K562 (cell line): ENCODE measurements around the gene DENND2A. TPM values are rescaled to one million over a fixed set of nuclear protein-coding genes. Genes with fewer than 3 reads are reported as not detected.

Source experiments
- ARNT ChIP-seq, 2 experiments: fragments of 450-650 bp; IDR thresholded peaks; 2 replicates each; pipeline ENCODE4 v1.6.1; 2016; ENCODE audit warnings: mild to moderate bottlenecking in 1 of 2
- ATF1 ChIP-seq, 2 experiments: fragments of 450-650 bp in 1 of 2; IDR thresholded peaks; 2 replicates each; pipeline ENCODE4 v1.6.1; 2016; ENCODE audit warnings: missing compliant biosample characterization in 1 of 2, missing genetic modification characterization in 1 of 2
- CHD4 ChIP-seq: fragments of 200-600 bp; sonication (generic); IDR thresholded peaks from 3 replicates; pipeline ENCODE4 v1.6.1; 2012; ENCODE audit warnings: low read depth, mild to moderate bottlenecking, mixed read lengths, low read length, inconsistent platforms; ENCODE audit not compliant: insufficient read depth, insufficient replicate concordance, poor library complexity, severe bottlenecking
- ELK3 ChIP-seq: fragments of 450-650 bp; formaldehyde crosslinking; IDR thresholded peaks from 2 replicates; pipeline ENCODE4 v1.4.0; 2020; ENCODE audit warnings: mild to moderate bottlenecking
- ETV1 ChIP-seq: fragments of 450-650 bp; conservative IDR thresholded peaks from 2 replicates; pipeline ENCODE4 v1.6.1; 2016; ENCODE audit warnings: missing genetic modification characterization, control low read depth, low read depth, missing compliant biosample characterization
- HDAC6 ChIP-seq: IDR thresholded peaks from 2 replicates; pipeline ENCODE4 v1.6.1; 2012; ENCODE audit warnings: low read depth, mild to moderate bottlenecking, control low read depth, inconsistent platforms, low read length, moderate library complexity
- KLF10 ChIP-seq: fragments of 250-450 bp; sonication (Bioruptor Pico); IDR thresholded peaks from 2 replicates; pipeline ENCODE4 v1.6.1; 2021; ENCODE audit warnings: matching md5 sums
- MBD1 ChIP-seq: fragments of 250-450 bp; sonication (Bioruptor Pico); IDR thresholded peaks from 2 replicates; pipeline ENCODE4 v1.8.0; 2022; ENCODE audit warnings: inconsistent platforms
- MTA3 ChIP-seq: fragments of 450-650 bp; formaldehyde crosslinking; IDR thresholded peaks from 2 replicates; pipeline ENCODE4 v1.6.1; 2017; ENCODE audit warnings: mild to moderate bottlenecking, borderline replicate concordance
- RBBP5 ChIP-seq: fragments of 200-600 bp; sonication (generic); IDR thresholded peaks from 2 replicates; pipeline ENCODE4 v1.6.1; 2012; ENCODE audit warnings: borderline replicate concordance, mild to moderate bottlenecking, low read length, control low read depth, inconsistent platforms; ENCODE audit not compliant: insufficient read depth, poor library complexity, severe bottlenecking
- RBM22 ChIP-seq: fragments of 200-400 bp; formaldehyde crosslinking; IDR thresholded peaks from 2 replicates; pipeline ENCODE4 v1.6.1; 2018; ENCODE audit warnings: low read length, low read depth; ENCODE audit not compliant: poor library complexity, severe bottlenecking
- UBTF ChIP-seq, 2 experiments: IDR thresholded peaks; 2 replicates each; pipeline ENCODE4 v1.6.1; 2012; ENCODE audit warnings: improper control_type of control experiment in 2 of 2, low read depth in 2 of 2, low read length in 2 of 2, borderline replicate concordance in 1 of 2
- polyA plus RNA-seq, 8 experiments: library from polyadenylated mRNA; depleted of rRNA in 4 of 8; stranded (reverse) in 5 of 8; unstranded in 3 of 8; fragments of >200 nt; fragmentation: Nextera tagmentation in 2 of 8; fragmentation: Illumina TruSeq in 1 of 8; extraction: Ambion mirVana in 2 of 8; extraction: Trizol in 1 of 8; gene quantifications; 2 replicates each; pipeline versions ENCODE4 v1.2.1 to v1.2.3, GENCODE V29; 2011 to 2014; ENCODE audit warnings: inconsistent platforms in 1 of 8, missing spikeins in 1 of 8
- total RNA-seq, 7 experiments: library from RNA; depleted of rRNA in 6 of 7; stranded (reverse); fragments of >200 nt in 6 of 7; fragmentation: Illumina TruSeq in 2 of 7; extraction: Trizol in 2 of 7; gene quantifications; 2 replicates each; pipeline versions ENCODE4 v1.2.1 to v1.2.3, GENCODE V29; 2011 to 2021; ENCODE audit warnings: low replicate concordance in 1 of 7
- TF ChIP-seq, protein P1 (sequence below), 3 experiments: fragments of 200-800 bp in 1 of 3; sonication (Bioruptor generic) in 1 of 3; sonication (generic) in 1 of 3; formaldehyde crosslinking in 1 of 3; IDR thresholded peaks; 2 replicates each; pipeline versions ENCODE4 v1.6.1 to v1.8.0; 2016 to 2022; ENCODE audit warnings: mild to moderate bottlenecking in 2 of 3, missing compliant biosample characterization in 2 of 3, missing genetic modification characterization in 2 of 3, missing genetic modification reagents in 1 of 3
- TF ChIP-seq, protein P2 (sequence below), 2 experiments: fragments of 450-650 bp; conservative IDR thresholded peaks; 2 replicates each; pipeline ENCODE4 v1.6.1; 2017; ENCODE audit warnings: mild to moderate bottlenecking in 2 of 2, moderate library complexity in 2 of 2
- TF ChIP-seq, protein P3 (sequence below): conservative IDR thresholded peaks from 2 replicates; pipeline ENCODE4 v1.6.1; 2011; ENCODE audit warnings: low read depth, mild to moderate bottlenecking, low read length; ENCODE audit not compliant: control insufficient read depth

DENND2A gene
- total and polyA plus RNA-seq, 9 of the 15 experiments (the other 6 are each of a cell fraction or from before 2014, with no cell fraction given) = not detected

DNA sequence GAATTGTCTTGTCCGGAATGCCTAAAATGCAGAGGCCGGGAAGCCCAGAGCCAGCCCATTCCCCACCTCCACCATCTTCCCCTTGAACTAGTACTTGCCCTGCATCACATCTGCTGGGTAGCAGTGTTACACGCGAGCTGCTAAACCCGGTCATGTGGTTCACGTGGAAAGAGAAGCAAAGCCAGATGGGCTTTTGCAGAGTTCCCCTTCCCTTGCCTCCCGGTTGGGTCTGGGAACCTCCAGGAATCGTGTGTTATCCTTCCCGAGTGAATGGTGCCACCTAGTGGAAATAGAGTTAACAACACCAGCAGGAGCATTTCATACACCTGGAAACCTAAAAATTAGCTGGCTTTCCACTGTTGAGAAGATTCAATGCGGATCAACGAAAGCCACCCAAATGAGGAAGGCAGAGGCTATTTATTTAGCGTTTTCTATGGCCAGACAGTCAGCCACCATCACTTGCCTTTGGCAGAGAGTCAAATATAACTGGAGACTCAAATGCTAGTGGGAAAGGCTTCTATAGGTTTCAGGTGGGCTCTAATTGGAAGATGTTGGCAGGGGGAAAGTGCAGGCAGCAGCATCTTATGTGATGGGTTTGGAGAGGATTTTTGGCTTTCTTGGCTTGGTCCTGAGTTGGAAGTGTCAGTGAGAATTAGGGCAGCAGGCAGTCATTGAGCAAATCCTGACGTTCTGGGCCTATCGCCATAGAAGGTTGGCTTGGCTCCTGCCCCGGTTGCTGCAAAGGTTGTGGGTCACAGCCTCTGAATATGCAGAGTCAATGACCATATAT is 12.9 kb upstream of the DENND2A start (continued):
- TF ChIP-seq CHD4 (no peak), ETV1 (tag) (no peak), ATF1 (CRISPR knock-in tag; IDR thresholded peaks at IDR 0.05) (no peak), ATF1 (tag; IDR thresholded peaks at IDR 0.05) (no peak), ELK3 (CRISPR knock-in tag) (no peak), HDAC6 (0 out of 2 replicates have a peak, but pooled peaks have one; percentile 21), UBTF (IDR thresholded peaks at IDR 0.05; ENCODE audit: borderline replicate concordance in 1 of 2, low read depth in 2 of 2, low read length in 2 of 2) (0 out of 4 replicates have a peak, but pooled peaks of 1 of the 2 experiments have one; percentile 66), MTA3 (no peak), ARNT (IDR thresholded peaks at IDR 0.05) (peak in 1 of 2 experiments; percentile 63; a peak in 1 of 4 replicates), RBBP5 (no peak), KLF10 (no peak), MBD1 (CRISPR knock-in tag) (no peak), RBM22 (no peak)
- TF ChIP-seq, protein P1, sequence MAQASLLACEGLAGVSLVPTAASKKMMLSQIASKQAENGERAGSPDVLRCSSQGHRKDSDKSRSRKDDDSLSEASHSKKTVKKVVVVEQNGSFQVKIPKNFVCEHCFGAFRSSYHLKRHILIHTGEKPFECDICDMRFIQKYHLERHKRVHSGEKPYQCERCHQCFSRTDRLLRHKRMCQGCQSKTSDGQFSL (CRISPR knock-in tag; IDR thresholded peaks at IDR 0.05) = no peak
- TF ChIP-seq, protein P1 (tag; IDR thresholded peaks at IDR 0.05) = no peak
- TF ChIP-seq, protein P2, sequence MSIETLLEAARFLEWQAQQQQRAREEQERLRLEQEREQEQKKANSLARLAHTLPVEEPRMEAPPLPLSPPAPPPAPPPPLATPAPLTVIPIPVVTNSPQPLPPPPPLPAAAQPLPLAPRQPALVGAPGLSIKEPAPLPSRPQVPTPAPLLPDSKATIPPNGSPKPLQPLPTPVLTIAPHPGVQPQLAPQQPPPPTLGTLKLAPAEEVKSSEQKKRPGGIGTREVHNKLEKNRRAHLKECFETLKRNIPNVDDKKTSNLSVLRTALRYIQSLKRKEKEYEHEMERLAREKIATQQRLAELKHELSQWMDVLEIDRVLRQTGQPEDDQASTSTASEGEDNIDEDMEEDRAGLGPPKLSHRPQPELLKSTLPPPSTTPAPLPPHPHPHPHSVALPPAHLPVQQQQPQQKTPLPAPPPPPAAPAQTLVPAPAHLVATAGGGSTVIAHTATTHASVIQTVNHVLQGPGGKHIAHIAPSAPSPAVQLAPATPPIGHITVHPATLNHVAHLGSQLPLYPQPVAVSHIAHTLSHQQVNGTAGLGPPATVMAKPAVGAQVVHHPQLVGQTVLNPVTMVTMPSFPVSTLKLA (conservative IDR thresholded peaks at IDR 0.05) = no peak
- TF ChIP-seq, protein P3, sequence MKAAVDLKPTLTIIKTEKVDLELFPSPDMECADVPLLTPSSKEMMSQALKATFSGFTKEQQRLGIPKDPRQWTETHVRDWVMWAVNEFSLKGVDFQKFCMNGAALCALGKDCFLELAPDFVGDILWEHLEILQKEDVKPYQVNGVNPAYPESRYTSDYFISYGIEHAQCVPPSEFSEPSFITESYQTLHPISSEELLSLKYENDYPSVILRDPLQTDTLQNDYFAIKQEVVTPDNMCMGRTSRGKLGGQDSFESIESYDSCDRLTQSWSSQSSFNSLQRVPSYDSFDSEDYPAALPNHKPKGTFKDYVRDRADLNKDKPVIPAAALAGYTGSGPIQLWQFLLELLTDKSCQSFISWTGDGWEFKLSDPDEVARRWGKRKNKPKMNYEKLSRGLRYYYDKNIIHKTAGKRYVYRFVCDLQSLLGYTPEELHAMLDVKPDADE = no peak
